Fibroblast of pulmonary artery (primary cell): ENCODE data around the gene LRP1B.

Experiments used
- DNase-seq: peaks from one replicate; pipeline ENCODE4 v3.0.0-alpha.2; 2010; ENCODE audit warnings: low read depth
- H3K4me3 ChIP-seq: replicated peaks from 2 replicates; pipeline ENCODE4 v1.5.1; 2011; ENCODE audit warnings: low read depth, mild to moderate bottlenecking, control low read depth, low read length, moderate library complexity
- CTCF ChIP-seq: IDR thresholded peaks from 2 replicates; pipeline ENCODE4 v1.5.1; 2011; ENCODE audit warnings: mild to moderate bottlenecking, control low read depth, low read length, inconsistent platforms; ENCODE audit errors: missing control alignments

Gene LRP1B

GRCh38 chr2:141933226-141933625, 197.6 kb downstream of the LRP1B start:
- no peak for TF ChIP-seq CTCF
- DNase-seq = no peak

GRCh38 chr2:141932261-141932660, 198.6 kb downstream of the LRP1B start:
- no peak overlapping the region for H3K4me3 ChIP-seq
- no peak for TF ChIP-seq CTCF

More at GRCh38 chr2:141933226-141933625, 197.6 kb downstream of the LRP1B start:
- no peak overlapping the region for H3K4me3 ChIP-seq

GRCh38 chr2:141931797-141932196, 199.0 kb downstream of the LRP1B start:
- DNase-seq = no peak
- no peak for TF ChIP-seq CTCF
- H3K4me3 ChIP-seq = no peak overlapping the region

More at GRCh38 chr2:141932261-141932660, 198.6 kb downstream of the LRP1B start:
- DNase-seq = no peak

GRCh38 chr2:141930803-141931202, 200.0 kb downstream of the LRP1B start:
- TF ChIP-seq CTCF = no peak
- H3K4me3 ChIP-seq = no peak overlapping the region
- no peak for DNase-seq

GRCh38 chr2:141929331-141930252, 201.2 kb downstream of the LRP1B start:
- H3K4me3 ChIP-seq = no peak overlapping the region
- TF ChIP-seq CTCF = no peak
- DNase-seq = no peak

GRCh38 chr2:141928476-141928875, 202.3 kb downstream of the LRP1B start:
- H3K4me3 ChIP-seq = no peak overlapping the region
- no peak for TF ChIP-seq CTCF
- no peak for DNase-seq
